ENCODE measurements around the gene ADISSP.

- TF ChIP-seq POLR2AphosphoS5 (IDR thresholded peaks at IDR 0.05; ENCODE audit: low read depth, low read length) (no peak), REST (IDR thresholded peaks at IDR 0.05; ENCODE audit: insufficient read depth in 1 of 2, low read depth in 2 of 2, low read length in 2 of 2) (no peak), TAF1 (IDR thresholded peaks at IDR 0.05; ENCODE audit: borderline replicate concordance, insufficient read depth, low read length) (no peak), SIN3A (IDR thresholded peaks at IDR 0.05; ENCODE audit: borderline replicate concordance, insufficient read depth, low read length) (no peak), FOXP2 (optimal IDR thresholded peaks at IDR 0.05; ENCODE audit: borderline replicate concordance, extremely low read depth, extremely low read length, insufficient read depth) (no peak)
Observed at GRCh38 chr20:3814928-3815495, 47.5 kb upstream of the ADISSP start.
